CD14-positive monocyte (primary cell): ENCODE data around the gene DYNC2LI1. TPM values are rescaled to one million over a fixed set of nuclear protein-coding genes. Genes with fewer than 3 reads are reported as not detected.

Experiments
- DNase-seq, 3 donors: peaks; one replicate each; pipeline ENCODE4 v3.0.0-alpha.2; 2011 to 2022
- H2AFZ ChIP-seq: 2 replicates; pipeline ENCODE4 v1.6.0; 2012; ENCODE audit warnings: mild to moderate bottlenecking, low read depth, low read length, inconsistent platforms; ENCODE audit not compliant: insufficient read depth, poor library complexity, severe bottlenecking
- H3K27ac ChIP-seq, 2 donors: 1 replicate in 1 of 2; 2 replicates in 1 of 2; pipeline ENCODE4 v1.5.1; 2012 to 2013; ENCODE audit warnings: low read length in 2 of 2, control low read depth in 1 of 2, inconsistent platforms in 1 of 2, low read depth in 1 of 2, mild to moderate bottlenecking in 1 of 2
- H3K27me3 ChIP-seq, 2 donors: one replicate each; pipeline versions ENCODE4 v1.6.0 to v1.6.1; 2011 to 2013; ENCODE audit warnings: low read length in 2 of 2; ENCODE audit not compliant: control insufficient read depth in 2 of 2, insufficient read depth in 2 of 2
- H3K36me3 ChIP-seq, 2 donors: replicated peaks in 1 of 2; 1 replicate in 1 of 2; 2 replicates in 1 of 2; pipeline versions ENCODE4 v1.5.1 to v1.6.1; 2012 to 2013; ENCODE audit warnings: low read length in 2 of 2, control low read depth in 1 of 2, inconsistent platforms in 1 of 2, mild to moderate bottlenecking in 1 of 2; ENCODE audit not compliant: insufficient read depth in 2 of 2, control insufficient read depth in 1 of 2
- H3K4me1 ChIP-seq, 2 donors: 1 replicate in 1 of 2; 2 replicates in 1 of 2; pipeline versions ENCODE4 v1.5.1 to v1.6.1; 2012 to 2013; ENCODE audit warnings: low read length in 2 of 2, control low read depth in 1 of 2, inconsistent platforms in 1 of 2, mild to moderate bottlenecking in 1 of 2, moderate library complexity in 1 of 2; ENCODE audit not compliant: insufficient read depth in 2 of 2, control insufficient read depth in 1 of 2
- H3K4me2 ChIP-seq: replicated peaks from 2 replicates; pipeline ENCODE3; 2012; ENCODE audit warnings: low read length, moderate library complexity, mild to moderate bottlenecking; ENCODE audit not compliant: poor library complexity, severe bottlenecking; ENCODE audit errors: extremely low read depth
- H3K4me3 ChIP-seq, 3 experiments: fragments of 200-600 bp in 1 of 3; sonication (generic) in 1 of 3; replicated peaks in 1 of 3; 1 replicate in 2 of 3; 2 replicates in 1 of 3; pipeline ENCODE4 v1.5.1; 2011 to 2013; ENCODE audit warnings: low read length in 3 of 3, mild to moderate bottlenecking in 3 of 3, control low read depth in 2 of 3, low read depth in 2 of 3, inconsistent platforms in 1 of 3, moderate library complexity in 1 of 3
- H3K79me2 ChIP-seq: 2 replicates; pipeline ENCODE4 v1.6.0; 2012; ENCODE audit warnings: mild to moderate bottlenecking, control low read depth, inconsistent platforms, low read length, moderate library complexity; ENCODE audit not compliant: insufficient read depth
- H3K9ac ChIP-seq: 2 replicates; pipeline ENCODE4 v1.6.0; 2017; ENCODE audit warnings: low read length, mild to moderate bottlenecking; ENCODE audit not compliant: insufficient read depth, poor library complexity, severe bottlenecking
- H3K9me3 ChIP-seq, 2 donors: replicated peaks in 1 of 2; 1 replicate in 1 of 2; 2 replicates in 1 of 2; pipeline versions ENCODE4 v1.5.1 to v1.6.1; 2012 to 2013; ENCODE audit warnings: low read length in 2 of 2, control low read depth in 1 of 2; ENCODE audit not compliant: control insufficient read depth in 1 of 2, insufficient read depth in 1 of 2
- H4K20me1 ChIP-seq: 2 replicates; pipeline ENCODE4 v1.6.0; 2012; ENCODE audit warnings: mild to moderate bottlenecking, low read length, control low read depth, moderate library complexity; ENCODE audit not compliant: insufficient read depth
- H3K27ac Mint-ChIP-seq, 7 donors: one replicate each; pipeline ENCODE4 v1.8.0; 2020; ENCODE audit warnings: mild to moderate bottlenecking in 7 of 7, mixed read lengths in 7 of 7, moderate library complexity in 6 of 7, inconsistent platforms in 2 of 7
- H3K27me3 Mint-ChIP-seq, 3 donors: one replicate each; pipeline ENCODE4 v1.8.0; 2021 to 2022; ENCODE audit warnings: low read depth in 3 of 3, mild to moderate bottlenecking in 3 of 3, mixed read lengths in 3 of 3, moderate library complexity in 3 of 3, inconsistent platforms in 1 of 3
- H3K36me3 Mint-ChIP-seq, 2 donors: one replicate each; pipeline ENCODE4 v1.8.0; 2020; ENCODE audit warnings: mixed read lengths in 2 of 2, inconsistent platforms in 1 of 2, mild to moderate bottlenecking in 1 of 2
- H3K4me1 Mint-ChIP-seq: one replicate; pipeline ENCODE4 v1.8.0; 2020; ENCODE audit warnings: mild to moderate bottlenecking, mixed read lengths
- H3K4me3 Mint-ChIP-seq, 2 donors: one replicate each; pipeline ENCODE4 v1.8.0; 2020; ENCODE audit warnings: mild to moderate bottlenecking in 2 of 2, mixed read lengths in 2 of 2, moderate library complexity in 1 of 2
- H3K9me3 Mint-ChIP-seq, 7 donors: one replicate each; pipeline ENCODE4 v1.8.0; 2020 to 2022; ENCODE audit warnings: mixed read lengths in 7 of 7, mild to moderate bottlenecking in 6 of 7, moderate library complexity in 6 of 7, inconsistent platforms in 2 of 7
- whole genome bisulfite sequencing: methylation state at CpG from one replicate; pipeline ENCODE4 v1.1.5; 2013; ENCODE audit warnings: missing lambda C conversion rate; ENCODE audit not compliant: insufficient coverage; 5-methylcytosine and 5-hydroxymethylcytosine counted together
- intact Hi-C, 2 donors: fragments of 100-400 bp; cut with micrococcal nuclease; formaldehyde crosslinking; loops; one replicate each; pipeline versions ENCODE4 v1.15.0 to v1.15.1; 2023
- polyA plus RNA-seq, 3 donors: library from polyadenylated mRNA; depleted of rRNA in 1 of 3; unstranded in 2 of 3; stranded (reverse) in 1 of 3; fragments of 300-500 nt in 2 of 3; fragments of >200 nt in 1 of 3; fragmentation: Illumina TruSeq in 2 of 3; gene quantifications; 1 replicate in 2 of 3; 2 replicates in 1 of 3; pipeline ENCODE4 v1.2.3, GENCODE V29; 2012 to 2021
- TF ChIP-seq, protein P1 (sequence below): fragments of 200-600 bp; IDR thresholded peaks from one replicate; pipeline ENCODE4 v1.8.0; 2022; ENCODE audit warnings: antibody characterized with exemption, mild to moderate bottlenecking

Gene DYNC2LI1
- polyA plus RNA-seq, 3 donors, result 2.5 to 4.4 (median 3.5) TPM

DNA sequence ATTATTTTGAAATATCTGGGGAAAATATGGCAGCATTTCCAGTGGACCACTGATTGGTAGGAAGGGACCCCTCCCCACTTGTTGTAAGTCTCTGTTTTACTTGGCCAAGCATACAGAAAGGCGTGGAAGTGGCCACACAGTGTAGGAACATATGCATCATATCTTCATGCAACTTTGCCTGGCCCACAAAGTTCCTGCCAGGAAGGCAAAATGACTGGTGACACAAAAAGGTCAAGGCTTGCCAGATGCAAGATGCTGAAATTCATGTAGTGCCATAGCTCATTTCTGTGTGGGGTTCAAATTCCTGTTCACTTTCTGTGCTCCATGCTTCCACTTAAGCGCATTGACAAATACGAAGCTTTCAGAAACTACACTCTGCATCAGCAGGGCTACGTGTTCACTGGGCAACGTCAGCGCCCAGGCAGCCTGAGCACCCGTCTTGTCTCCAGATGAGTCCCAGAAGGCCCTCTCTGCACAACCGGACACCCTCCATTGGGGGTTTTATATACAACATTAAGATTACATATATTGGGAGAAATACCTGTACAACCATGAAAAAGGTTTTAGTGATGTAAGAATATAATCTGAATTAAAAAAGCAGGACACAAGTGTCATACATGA lies 3.6 kb downstream of the DYNC2LI1 start:
- TF ChIP-seq, protein P1, sequence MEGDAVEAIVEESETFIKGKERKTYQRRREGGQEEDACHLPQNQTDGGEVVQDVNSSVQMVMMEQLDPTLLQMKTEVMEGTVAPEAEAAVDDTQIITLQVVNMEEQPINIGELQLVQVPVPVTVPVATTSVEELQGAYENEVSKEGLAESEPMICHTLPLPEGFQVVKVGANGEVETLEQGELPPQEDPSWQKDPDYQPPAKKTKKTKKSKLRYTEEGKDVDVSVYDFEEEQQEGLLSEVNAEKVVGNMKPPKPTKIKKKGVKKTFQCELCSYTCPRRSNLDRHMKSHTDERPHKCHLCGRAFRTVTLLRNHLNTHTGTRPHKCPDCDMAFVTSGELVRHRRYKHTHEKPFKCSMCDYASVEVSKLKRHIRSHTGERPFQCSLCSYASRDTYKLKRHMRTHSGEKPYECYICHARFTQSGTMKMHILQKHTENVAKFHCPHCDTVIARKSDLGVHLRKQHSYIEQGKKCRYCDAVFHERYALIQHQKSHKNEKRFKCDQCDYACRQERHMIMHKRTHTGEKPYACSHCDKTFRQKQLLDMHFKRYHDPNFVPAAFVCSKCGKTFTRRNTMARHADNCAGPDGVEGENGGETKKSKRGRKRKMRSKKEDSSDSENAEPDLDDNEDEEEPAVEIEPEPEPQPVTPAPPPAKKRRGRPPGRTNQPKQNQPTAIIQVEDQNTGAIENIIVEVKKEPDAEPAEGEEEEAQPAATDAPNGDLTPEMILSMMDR, result no peak
- Mint-ChIP-seq H3K9me3 (no peaks in the 10 kb centered on the region), H3K27ac (no peak overlapping the region), H3K4me1 (peaks cover 10% of the 10 kb centered on the region), H3K27me3 (peaks cover 0 to 2% (median 0%) of the 10 kb centered on the region in 3 donors), H3K4me3 (no peak overlapping the region), H3K36me3 (no peaks in the 10 kb centered on the region)
- no peaks in the 10 kb centered on the region for H3K9me3 ChIP-seq
- no peak overlapping the region for H3K4me3 ChIP-seq
- H2AFZ ChIP-seq, result no peak overlapping the region
- peaks cover 7 to 10% of the 10 kb centered on the region in 2 donors for H3K4me1 ChIP-seq
- H4K20me1 ChIP-seq, result no peaks in the 10 kb centered on the region
- no peaks in the 10 kb centered on the region for H3K36me3 ChIP-seq
- no peak overlapping the region for H3K9ac ChIP-seq
- DNase-seq, result no peak
- H3K27ac ChIP-seq, result no peak overlapping the region
- no peaks in the 10 kb centered on the region for H3K27me3 ChIP-seq
- 89% methylated on average over 3 of the region's 8 CpGs for WGBS
- H3K4me2 ChIP-seq, result no peak overlapping the region
- H3K79me2 ChIP-seq, result no peaks in the 10 kb centered on the region
- intact Hi-C loops, result loop anchor here in 1 of 2 donors (10.0 kb wide), 1 partner anchor 217 kb away; the partner anchor contains the start of gene LRPPRC

DNA sequence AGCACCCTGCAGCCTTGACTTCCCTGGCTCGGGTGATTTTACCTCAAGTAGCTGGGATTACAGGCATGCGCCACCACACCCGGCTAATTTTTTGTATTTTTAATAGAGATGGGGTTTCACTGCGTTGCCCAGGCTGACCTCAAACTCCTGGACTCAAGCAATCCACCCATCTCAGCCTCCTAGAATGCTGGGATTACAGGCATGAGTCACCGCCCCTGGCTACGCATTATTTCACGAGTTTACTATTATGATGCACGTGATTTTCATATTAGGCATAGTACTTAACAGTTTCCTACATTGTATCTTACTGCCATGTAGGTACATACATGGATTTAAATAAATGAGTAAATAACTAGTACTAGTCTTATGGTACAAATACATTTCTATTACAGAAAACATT lies 4.4 kb downstream of the DYNC2LI1 start:
- Histone ChIP-seq H4K20me1 (no peaks in the 10 kb centered on the region), H3K27ac (no peak overlapping the region), H2AFZ (no peak overlapping the region), H3K4me3 (no peak overlapping the region), H3K27me3 (no peaks in the 10 kb centered on the region), H3K4me1 (peaks cover 7 to 10% of the 10 kb centered on the region in 2 donors), H3K9ac (no peak overlapping the region), H3K4me2 (no peak overlapping the region), H3K36me3 (no peaks in the 10 kb centered on the region), H3K79me2 (no peaks in the 10 kb centered on the region), H3K9me3 (no peaks in the 10 kb centered on the region)
- TF ChIP-seq, protein P1, result no peak
- no peaks in the 10 kb centered on the region for H3K9me3 Mint-ChIP-seq
- intact Hi-C loops, result loop anchor here in 1 of 2 donors (10.0 kb wide), 1 partner anchor 217 kb away; the partner anchor contains the start of gene LRPPRC
- H3K27me3 Mint-ChIP-seq, result peaks cover 0 to 2% (median 0%) of the 10 kb centered on the region in 3 donors
- no peak overlapping the region for H3K4me3 Mint-ChIP-seq
- no peaks in the 10 kb centered on the region for H3K36me3 Mint-ChIP-seq
- no peak overlapping the region for H3K27ac Mint-ChIP-seq
- peaks cover 10% of the 10 kb centered on the region for H3K4me1 Mint-ChIP-seq
- 100% methylated on average over 2 of the region's 8 CpGs for WGBS
- DNase-seq, result no peak
